Prostate gland (tissue), 2 donors: ENCODE measurements around the gene TCF20.

Experiments used
- CTCF ChIP-seq, 4 experiments: fragments of 200-600 bp in 2 of 4; fragments of 450-650 bp in 2 of 4; sonication (generic) in 2 of 4; IDR thresholded peaks; 1 replicate in 3 of 4; 2 replicates in 1 of 4; pipeline ENCODE4 v1.5.1; 2016 to 2019; ENCODE audit warnings: antibody characterized with exemption in 4 of 4, mild to moderate bottlenecking in 2 of 4, moderate library complexity in 2 of 4
- POLR2A ChIP-seq: fragments of 450-650 bp; IDR thresholded peaks from one replicate; pipeline ENCODE4 v1.6.1; 2016; ENCODE audit warnings: antibody characterized with exemption, mild to moderate bottlenecking
- POLR2AphosphoS5 ChIP-seq: sonication (generic); formaldehyde crosslinking; IDR thresholded peaks from one replicate; pipeline ENCODE4 v1.6.1; 2017; ENCODE audit warnings: antibody characterized with exemption

GRCh38 chr22:42273855-42274451 lies 3.5 kb upstream of the TCF20 start:
- no peak for TF ChIP-seq POLR2AphosphoS5
- no peak for TF ChIP-seq CTCF (IDR thresholded peaks at IDR 0.05)
- TF ChIP-seq POLR2A, result no peak
